ENCODE data around the gene OR10C1.

- TF ChIP-seq, protein P1, sequence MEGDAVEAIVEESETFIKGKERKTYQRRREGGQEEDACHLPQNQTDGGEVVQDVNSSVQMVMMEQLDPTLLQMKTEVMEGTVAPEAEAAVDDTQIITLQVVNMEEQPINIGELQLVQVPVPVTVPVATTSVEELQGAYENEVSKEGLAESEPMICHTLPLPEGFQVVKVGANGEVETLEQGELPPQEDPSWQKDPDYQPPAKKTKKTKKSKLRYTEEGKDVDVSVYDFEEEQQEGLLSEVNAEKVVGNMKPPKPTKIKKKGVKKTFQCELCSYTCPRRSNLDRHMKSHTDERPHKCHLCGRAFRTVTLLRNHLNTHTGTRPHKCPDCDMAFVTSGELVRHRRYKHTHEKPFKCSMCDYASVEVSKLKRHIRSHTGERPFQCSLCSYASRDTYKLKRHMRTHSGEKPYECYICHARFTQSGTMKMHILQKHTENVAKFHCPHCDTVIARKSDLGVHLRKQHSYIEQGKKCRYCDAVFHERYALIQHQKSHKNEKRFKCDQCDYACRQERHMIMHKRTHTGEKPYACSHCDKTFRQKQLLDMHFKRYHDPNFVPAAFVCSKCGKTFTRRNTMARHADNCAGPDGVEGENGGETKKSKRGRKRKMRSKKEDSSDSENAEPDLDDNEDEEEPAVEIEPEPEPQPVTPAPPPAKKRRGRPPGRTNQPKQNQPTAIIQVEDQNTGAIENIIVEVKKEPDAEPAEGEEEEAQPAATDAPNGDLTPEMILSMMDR (IDR thresholded peaks at IDR 0.05): no peak
- TF ChIP-seq POLR2A (IDR thresholded peaks at IDR 0.05): no peak
These were observed 44.1 kb downstream of the OR10C1 start for GRCh38 chr6:29483186-29483585.

Measured in testis (tissue), 2 donors.